ENCODE measurements around the gene FGFR3. TPM values are rescaled to one million over a fixed set of nuclear protein-coding genes. Genes with fewer than 3 reads are reported as not detected.

The FGFR3 gene
- total and polyA plus RNA-seq, 12 donors: 1.2 to 6.6 (median 2.4) TPM

DNA sequence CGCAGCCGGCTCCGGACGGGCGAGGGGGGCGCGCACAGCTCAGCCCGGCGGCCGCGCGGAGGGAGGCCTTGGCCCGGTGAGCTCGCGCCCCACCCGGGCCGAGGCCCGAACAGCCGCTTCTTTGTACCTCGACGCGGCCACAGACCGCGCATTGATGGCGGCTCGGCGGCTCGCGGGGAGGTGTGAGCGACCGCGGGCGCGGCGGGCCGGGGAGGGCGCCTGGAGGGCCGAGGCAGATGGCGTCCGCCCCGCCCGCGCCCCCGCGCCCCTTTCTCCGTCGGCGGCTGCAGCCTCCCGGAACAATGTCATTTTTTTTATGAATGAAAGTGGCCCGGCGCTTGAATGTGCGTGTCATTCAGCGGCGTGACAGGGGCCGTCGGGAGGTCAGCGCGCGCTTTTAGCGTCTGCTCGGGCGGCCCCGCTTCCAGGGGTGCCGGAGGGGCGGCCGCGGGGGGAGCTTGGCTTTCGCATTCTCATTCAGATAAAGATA, 1.8 kb downstream of the FGFR3 start:
- 1% methylated on average over 47 to 68 of the region's 68 CpGs for WGBS, 2 donors
- H3K9me3 ChIP-seq: no peaks in the 10 kb centered on the region
- H3K27ac ChIP-seq: no peak overlapping the region
- TF ChIP-seq, protein P1, sequence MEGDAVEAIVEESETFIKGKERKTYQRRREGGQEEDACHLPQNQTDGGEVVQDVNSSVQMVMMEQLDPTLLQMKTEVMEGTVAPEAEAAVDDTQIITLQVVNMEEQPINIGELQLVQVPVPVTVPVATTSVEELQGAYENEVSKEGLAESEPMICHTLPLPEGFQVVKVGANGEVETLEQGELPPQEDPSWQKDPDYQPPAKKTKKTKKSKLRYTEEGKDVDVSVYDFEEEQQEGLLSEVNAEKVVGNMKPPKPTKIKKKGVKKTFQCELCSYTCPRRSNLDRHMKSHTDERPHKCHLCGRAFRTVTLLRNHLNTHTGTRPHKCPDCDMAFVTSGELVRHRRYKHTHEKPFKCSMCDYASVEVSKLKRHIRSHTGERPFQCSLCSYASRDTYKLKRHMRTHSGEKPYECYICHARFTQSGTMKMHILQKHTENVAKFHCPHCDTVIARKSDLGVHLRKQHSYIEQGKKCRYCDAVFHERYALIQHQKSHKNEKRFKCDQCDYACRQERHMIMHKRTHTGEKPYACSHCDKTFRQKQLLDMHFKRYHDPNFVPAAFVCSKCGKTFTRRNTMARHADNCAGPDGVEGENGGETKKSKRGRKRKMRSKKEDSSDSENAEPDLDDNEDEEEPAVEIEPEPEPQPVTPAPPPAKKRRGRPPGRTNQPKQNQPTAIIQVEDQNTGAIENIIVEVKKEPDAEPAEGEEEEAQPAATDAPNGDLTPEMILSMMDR (IDR thresholded peaks at IDR 0.05): no peak
- ATAC-seq (no peak), DNase-seq (no peak)
- peaks cover 19 to 65% (median 51%) of the 10 kb centered on the region in 7 donors for H3K27me3 ChIP-seq
- intact Hi-C loops (cut with DNase I): loop anchor here in 1 of 10 donors (5.0 kb wide), 1 partner anchor 43 kb away; no protein-coding TSS in a partner anchor
- H3K4me1 ChIP-seq: peaks cover 8 to 23% (median 18%) of the 10 kb centered on the region in 9 donors
- peak overlapping the region in 9 of 10 donors; percentile 32 to 60 (median 51) for H3K4me3 ChIP-seq
- no peaks in the 10 kb centered on the region for H3K36me3 ChIP-seq

DNA sequence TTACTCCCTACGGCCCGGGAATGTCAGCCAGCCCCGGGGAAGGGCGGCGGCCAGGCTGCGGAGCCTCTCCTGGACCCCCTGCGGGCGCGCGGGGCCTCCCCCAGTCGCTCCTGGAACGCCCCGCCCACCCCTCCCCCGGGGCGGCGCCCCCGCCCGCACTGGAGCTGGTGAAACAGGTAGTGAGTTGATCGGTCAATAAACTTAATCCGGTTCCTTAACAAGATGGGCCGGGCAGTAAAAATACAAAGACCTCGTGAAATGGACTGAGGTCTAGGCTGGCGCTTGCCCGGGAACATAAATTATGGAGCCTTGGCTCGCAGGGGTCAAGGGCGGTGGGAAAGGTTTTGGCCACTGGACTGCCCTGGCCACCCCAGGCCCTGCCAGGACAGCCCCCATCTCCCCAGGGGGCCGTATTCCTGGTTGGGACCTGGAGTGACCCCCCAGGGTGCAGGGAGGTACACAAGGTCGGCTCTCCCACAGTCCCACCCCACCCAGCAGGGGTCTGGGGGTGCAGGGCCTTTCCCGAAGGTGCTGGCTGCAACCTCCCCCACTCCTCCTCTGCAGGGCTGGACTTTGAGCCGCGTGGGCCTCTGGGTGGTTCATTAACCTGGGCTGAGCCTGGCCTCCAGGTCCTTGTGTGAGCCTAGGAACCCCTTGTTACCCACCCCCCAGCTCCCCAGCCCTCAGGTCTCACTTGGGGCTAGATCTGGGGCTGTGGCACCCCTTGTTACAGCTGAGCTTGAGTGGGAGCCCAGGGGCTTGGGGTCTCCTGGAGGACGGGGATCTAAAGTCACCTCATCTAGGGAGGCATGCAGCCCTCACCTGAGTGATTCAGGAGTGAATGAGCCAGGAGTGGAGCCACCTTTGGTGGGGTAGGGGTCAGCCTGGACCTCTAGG, 2.5 kb downstream of the FGFR3 start:
- 27 to 31% methylated on average over 32 of the region's 32 CpGs for WGBS, 2 donors
- intact Hi-C loops (cut with DNase I): loop anchor here in 1 of 10 donors (5.0 kb wide), 1 partner anchor 43 kb away; no protein-coding TSS in a partner anchor
- no peak for DNase-seq
- Histone ChIP-seq H3K36me3 (no peaks in the 10 kb centered on the region), H3K27ac (no peak overlapping the region), H3K4me3 (peak overlapping the region in 9 of 10 donors; percentile 32 to 60 (median 51)), H3K9me3 (no peaks in the 10 kb centered on the region), H3K4me1 (peaks cover 8 to 23% (median 18%) of the 10 kb centered on the region in 9 donors), H3K27me3 (peaks cover 19 to 65% (median 51%) of the 10 kb centered on the region in 7 donors)
- TF ChIP-seq, protein P1 (IDR thresholded peaks at IDR 0.05): no peak
- ATAC-seq: no peak

DNA sequence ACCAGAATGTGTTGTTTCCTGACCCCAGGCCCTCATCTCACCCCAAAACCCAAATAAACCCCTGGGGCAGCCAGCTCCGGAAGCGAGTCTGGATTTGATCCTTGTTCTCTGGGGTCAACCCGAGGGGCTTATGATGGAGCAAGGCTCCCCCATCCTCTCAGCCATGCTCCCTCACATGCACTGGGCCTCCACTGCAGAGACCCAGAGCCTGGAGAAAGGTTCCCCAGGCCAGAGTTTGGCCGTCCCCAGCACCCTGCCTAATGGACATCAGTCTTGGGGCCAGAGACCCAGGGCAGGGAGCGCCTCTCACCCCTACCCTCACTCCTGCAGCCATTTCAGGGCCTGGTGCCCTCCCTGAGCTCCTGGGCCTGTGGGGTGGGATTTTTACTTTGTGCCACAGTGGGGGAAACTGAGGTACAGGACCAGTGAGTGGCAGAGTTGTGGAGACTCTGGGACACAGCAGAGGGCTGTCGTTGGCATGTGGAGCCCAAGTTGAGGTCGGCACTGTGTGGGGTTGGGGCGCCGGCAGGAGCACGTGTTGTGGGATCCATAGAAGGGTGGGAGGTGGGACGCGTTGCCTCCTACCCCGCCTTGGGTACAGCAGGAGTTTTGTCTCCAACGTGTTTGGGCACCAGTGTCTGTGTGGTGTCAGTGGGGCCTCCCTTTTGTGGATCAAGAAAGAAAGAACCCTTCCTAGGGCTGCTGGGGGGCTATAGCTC, 3.6 kb downstream of the FGFR3 start:
- H3K9me3 ChIP-seq: no peaks in the 10 kb centered on the region
- intact Hi-C loops (cut with DNase I): loop anchor here in 1 of 10 donors (5.0 kb wide), 1 partner anchor 44 kb away; no protein-coding TSS in a partner anchor
- 92 to 95% methylated on average over 14 of the region's 14 CpGs for WGBS, 2 donors
- H3K36me3 ChIP-seq: no peaks in the 10 kb centered on the region
- H3K4me3 ChIP-seq: no peak overlapping the region
- DNase-seq: no peak
- peaks cover 8 to 23% (median 18%) of the 10 kb centered on the region in 9 donors for H3K4me1 ChIP-seq
- ATAC-seq: no peak
- TF ChIP-seq, protein P1 (IDR thresholded peaks at IDR 0.05): no peak
- peaks cover 19 to 60% (median 51%) of the 10 kb centered on the region in 7 donors for H3K27me3 ChIP-seq
- H3K27ac ChIP-seq: no peak overlapping the region

DNA sequence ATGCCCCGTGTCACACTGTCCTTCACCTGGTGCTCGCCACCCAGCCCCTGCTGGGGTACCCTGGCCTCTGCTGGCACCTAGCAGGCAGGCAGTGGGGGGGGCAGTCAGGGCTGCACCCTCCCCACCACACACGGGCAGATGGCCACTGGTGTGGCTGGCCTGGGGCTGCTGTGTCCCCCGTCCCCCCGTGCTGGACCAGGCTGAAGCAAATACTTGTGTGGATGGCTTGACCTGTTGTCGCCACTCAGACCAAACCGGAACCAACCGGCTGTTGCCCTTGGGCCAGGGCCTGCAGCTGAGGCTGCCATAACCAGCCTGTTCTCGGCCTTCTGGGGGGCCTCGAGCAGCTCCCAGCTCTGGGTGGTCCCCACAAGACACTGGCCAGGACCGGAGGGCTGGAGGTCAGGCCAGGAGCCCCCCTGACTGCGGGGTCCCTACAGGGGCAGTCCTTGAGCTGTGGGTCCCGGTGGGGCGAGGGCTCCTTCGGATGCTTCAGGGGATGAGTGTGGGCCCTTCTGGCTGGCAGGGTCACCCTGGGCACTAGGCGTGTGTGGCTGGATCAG, 4.3 kb downstream of the FGFR3 start:
- intact Hi-C loops (cut with DNase I): loop anchor here in 1 of 10 donors (5.0 kb wide), 1 partner anchor 45 kb away; no protein-coding TSS in a partner anchor
- DNase-seq (no peak), ATAC-seq (no peak)
- Histone ChIP-seq H3K4me3 (no peak overlapping the region), H3K27me3 (peaks cover 19 to 52% (median 47%) of the 10 kb centered on the region in 7 donors), H3K27ac (no peak overlapping the region), H3K9me3 (no peaks in the 10 kb centered on the region), H3K36me3 (no peaks in the 10 kb centered on the region), H3K4me1 (peaks cover 8 to 23% (median 18%) of the 10 kb centered on the region in 9 donors)
- TF ChIP-seq, protein P1 (IDR thresholded peaks at IDR 0.05): no peak
- 82 to 89% methylated on average over 16 of the region's 16 CpGs for WGBS, 2 donors

Data from heart right ventricle (tissue), 16 donors.